NCI-H526 treated with DMSO at 0.1 percent for 48 hours (cell line): ENCODE measurements around the gene MAP7.
A peak's percentile ranks its signal among the peaks of the same experiment; 100 is the strongest.
"Not testable (repeated sequence)": the region's sequence is repeated elsewhere in the genome, so short reads cannot be mapped to it uniquely, and the experiment has no call there.

Experiments used
- DNase-seq: peaks from one replicate; lab custom pipeline; 2025; lab: John Stamatoyannopoulos, UW

MAP7 gene

DNA sequence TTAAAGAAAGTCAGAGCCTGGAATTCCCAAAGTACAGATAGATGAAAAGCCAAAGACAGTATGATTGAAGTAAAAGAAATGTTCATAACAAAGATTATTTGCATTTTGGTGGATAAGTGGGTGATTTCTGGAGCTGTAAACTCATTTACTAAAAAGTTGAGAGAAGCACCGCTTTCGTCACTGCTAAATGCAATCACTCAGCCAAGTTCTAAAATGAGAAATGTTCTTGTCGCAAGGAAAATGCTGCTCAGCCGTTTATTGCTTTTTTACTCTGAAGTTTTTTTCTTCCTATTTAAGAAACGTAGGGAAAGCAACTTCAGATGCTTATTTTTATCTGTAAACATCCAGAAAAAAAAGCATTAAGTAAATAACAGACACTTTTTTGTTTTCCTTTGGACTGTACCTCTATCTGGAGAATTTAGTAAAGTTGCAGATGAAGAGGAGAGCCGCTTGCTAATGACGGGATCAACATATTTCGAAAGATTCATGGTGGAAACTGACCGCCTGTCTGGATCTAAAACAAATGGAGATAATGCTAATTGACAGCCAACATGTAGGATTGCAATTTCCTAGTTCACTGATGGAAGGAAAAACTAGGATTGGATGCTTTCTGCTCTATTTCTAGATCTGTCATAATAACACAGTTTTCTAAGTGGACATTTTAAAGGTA, 166.8 kb downstream of the MAP7 start:
- DNase-seq: no peak

- DNase-seq: no peak
Observed at GRCh38 chr6:136382676-136383252, 167.5 kb downstream of the MAP7 start.

DNA sequence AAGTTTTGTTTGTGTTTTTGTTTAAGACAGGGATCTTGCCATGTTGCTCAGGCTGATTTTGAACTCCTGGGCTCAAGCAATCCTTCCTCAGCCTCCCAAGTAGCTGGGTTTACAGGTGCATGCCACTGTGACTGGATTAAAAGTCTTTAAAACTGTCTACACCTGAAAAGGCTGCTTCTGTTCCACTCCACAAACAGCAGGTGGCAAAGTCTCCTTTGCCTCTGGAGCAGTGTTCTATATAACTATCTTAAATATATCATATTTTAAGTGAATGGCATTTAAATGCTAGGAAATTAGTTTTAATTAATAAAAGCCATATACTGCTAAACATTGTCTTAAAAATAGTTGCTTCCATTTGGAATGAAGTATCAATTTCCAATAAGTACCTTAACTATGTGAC, 171.3 kb downstream of the MAP7 start:
- DNase-seq: no peak

DNA sequence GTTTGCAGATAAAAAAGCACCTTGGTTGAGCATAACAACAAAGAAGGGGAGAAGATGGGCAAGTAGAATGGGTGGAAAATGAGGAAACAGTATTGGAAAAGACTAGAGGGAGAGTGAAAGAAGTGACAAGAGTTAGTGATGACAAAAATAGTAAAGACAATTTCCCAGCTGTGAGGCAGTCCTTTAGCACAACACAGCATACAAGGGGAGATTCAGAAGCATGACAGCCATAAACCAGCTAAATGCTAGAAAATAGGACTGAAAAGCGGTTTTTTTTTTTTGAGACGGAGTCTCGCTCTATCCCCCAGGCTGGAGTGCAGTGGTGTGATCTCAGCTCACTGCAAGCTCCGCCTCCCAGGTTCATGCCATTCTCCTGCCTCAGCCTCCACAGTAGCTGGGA, 174.4 kb downstream of the MAP7 start:
- not testable (repeated sequence) for DNase-seq

GRCh38 chr6:136371959-136372358, 178.3 kb downstream of the MAP7 start:
- DNase-seq: no peak

- no peak for DNase-seq
Observed at GRCh38 chr6:136370988-136371728, 179.1 kb downstream of the MAP7 start.

DNA sequence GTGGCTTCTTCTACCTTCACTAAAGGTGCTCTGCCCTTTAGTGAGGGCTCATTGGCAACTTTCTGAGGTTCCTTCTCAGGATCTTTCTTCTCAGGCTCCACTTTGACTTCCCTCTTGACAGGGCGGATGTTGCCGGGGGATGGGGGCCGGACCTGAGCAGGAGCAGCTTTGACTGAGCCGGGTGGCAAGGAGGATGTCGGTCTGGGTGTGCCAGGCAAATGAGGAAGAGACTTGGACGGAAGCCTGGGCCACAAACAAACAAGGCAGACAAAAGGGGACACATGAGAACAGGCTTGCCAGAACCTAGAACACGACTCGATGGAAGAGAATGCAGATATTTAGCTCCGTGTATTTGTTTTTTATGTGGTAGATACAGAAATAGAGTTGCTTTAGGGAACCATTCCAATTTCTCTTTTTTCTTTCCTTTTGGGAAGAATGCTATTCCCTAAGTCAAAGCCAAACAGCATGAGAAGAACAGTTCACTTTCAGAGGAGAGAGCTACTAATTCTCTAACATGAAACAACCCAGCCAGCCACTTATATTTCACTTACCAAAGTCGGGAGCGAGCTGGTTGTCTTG, 184.4 kb downstream of the MAP7 start:
- no peak for DNase-seq

GRCh38 chr6:136362421-136363356, 187.5 kb downstream of the MAP7 start:
- no peak for DNase-seq

- DNase-seq: no peak
Observed at GRCh38 chr6:136361787-136362186, 188.4 kb downstream of the MAP7 start.

DNA sequence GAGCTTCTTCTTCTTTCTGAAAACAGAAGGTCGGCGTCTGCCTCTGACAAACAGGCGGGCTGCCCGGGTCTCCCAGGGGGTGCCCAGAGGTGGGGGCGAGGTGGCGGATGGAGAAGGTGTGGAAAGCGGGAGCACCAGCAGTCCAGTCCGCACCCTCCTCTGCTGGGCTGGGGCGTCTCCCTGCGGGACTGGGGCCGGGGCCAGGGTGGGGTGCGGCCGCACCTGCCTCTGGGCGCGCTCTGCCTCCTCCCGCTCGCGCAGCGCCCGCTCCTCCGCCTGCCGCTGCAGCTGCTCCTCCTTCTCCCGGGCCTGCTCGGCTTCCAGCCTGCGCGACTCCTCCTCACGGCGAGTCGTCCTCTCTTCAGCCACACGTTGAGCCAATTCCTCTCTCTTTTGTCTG, 189.4 kb downstream of the MAP7 start:
- DNase-seq: no peak

GRCh38 chr6:136359851-136360250, 190.4 kb downstream of the MAP7 start:
- no peak for DNase-seq

DNA sequence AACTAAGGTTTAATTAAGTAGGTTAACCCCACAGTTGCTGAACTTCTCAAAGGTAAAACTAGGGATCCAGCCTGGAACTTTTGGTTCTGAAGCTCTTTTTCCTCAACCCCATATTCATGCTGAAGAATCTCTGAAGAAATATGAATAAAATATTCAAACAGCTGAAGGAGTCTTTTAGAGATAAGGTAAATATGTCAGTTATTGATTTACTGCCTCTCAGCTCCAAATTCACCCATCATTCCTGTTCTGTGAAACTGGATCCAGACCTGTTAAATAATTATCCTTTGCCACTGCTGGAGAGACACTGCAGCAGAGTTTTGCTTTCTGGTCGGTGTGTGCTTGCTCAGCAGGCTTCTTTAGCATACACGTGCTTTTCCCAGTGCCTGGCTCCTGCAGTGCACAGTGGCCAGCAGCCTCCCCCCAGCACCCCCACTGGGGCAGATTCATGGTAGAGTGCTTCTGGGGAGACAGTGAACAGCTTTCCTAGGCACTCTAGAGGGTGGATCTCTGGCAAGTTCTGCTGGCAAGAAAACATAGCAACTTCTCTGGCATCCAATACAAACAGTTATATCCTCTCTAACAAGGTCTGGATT, 198.6 kb downstream of the MAP7 start:
- DNase-seq: no peak

DNA sequence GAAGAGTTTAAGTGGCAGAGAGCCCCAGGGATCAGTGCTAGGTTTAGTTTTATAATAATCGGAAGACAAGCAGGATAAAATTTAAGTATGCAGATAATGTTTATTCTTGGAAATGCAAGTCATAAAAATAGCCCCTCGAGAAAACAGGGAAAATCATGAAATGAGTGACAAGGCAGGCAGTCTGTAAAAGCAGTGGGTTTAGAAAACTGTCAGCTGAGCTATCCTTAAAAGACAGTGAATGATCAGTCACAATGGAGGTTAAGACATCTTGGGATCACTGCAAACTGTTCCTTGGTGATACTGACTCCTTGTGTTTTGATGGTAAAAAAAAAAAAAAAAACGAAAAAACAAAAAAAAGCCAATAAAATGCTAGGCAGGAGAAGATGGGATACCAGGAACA, 199.3 kb downstream of the MAP7 start:
- no peak for DNase-seq

DNA sequence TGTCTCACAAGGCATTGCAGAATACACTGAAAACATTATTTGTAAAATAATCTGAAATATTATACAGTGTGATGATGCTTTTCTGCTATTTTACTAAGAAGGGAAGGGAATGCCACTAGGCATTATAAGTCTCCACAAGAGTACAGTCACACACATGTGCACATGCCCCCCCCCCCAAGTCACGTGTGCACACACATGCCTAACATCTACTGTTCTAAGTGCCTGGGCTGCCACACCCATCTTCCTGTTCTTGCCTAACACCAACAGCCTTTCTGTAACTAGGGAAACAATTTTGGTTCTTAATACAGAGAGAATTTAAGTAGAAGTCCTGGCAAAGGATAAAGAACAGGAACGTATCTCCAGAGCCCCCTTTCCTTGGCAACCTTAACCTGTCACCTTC, 202.4 kb downstream of the MAP7 start:
- DNase-seq: no peak

- no peak for DNase-seq
Observed at GRCh38 chr6:136345145-136345544, 205.1 kb downstream of the MAP7 start.

DNA sequence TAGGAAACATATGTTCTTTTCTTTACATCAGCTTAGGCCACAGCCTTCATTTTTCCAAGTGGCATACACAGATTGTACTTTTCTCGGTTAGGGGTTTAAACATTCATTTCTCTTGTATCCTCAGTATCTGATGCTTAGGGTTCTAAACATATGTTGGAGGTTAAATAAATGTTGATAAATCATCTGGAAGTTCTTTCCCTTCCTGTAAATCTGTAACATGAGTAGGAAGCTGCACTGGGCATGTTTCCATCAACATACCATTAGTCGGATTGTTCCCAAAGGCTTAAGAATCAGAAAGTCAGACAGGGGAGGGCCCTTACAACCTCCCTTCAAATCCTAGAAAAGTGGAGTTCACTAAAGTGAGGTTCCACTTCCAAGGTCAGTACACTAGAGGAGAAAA, 205.8 kb downstream of the MAP7 start:
- DNase-seq: no peak

GRCh38 chr6:136343700-136344099, 206.5 kb downstream of the MAP7 start:
- peak; percentile 13 for DNase-seq

- no peak for DNase-seq
Observed at GRCh38 chr6:136343275-136343674, 206.9 kb downstream of the MAP7 start.

DNA sequence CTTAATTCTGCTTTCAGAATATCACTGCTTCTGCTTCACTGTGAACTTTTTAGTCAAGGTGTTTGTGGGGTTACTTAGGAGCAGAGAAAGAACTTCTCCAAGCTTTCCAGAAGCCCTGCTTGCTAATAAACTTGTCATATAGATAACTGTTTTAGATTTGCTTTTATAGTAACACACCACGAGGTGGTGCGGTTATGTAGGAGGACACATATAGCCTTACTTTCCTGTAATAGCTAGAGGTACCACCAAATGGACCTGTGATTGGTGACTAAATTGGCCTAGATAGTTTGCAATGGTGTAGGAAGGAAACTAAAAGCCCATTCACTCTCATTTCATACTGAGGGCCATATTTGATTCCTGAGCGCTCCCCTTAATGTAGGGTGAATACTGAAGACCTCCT, 208.3 kb downstream of the MAP7 start:
- DNase-seq: no peak

DNA sequence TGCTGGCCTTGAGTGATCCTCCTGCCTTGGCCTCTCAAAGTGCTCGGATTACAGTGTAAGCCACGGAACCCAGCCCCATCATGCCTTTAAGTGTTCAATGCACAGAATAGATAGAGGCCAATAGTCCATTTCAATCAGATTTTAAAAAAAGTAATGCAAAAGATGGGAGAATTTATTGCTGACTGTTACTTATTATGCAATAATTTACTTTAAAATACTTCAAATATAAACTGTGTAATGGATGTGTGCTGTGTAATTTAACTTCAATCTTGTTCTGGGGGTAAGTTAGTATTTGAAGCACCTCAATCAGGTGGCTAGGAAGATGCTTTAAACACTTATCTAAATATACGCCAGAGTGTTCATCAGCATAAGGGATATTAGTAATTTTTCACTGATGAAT, 208.9 kb downstream of the MAP7 start:
- no peak for DNase-seq

DNA sequence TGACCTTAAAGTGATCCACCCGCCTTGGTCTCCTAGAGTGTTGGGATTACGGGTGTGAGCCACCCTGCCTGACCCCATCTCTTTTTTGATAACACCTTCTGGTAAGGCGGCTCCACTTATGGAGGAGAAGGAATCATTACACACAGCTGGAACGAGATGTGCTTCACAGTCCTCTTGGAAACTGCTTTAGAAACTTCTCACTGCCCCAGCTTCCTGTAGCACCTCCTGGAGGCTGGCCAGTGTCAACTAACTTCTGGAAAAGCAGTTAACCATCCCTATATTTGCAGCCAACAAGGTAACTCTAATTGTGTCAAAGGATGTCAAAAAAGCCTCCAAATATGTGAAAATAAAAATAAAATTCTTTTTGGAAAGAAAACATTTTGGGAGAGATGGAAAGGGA, 211.7 kb downstream of the MAP7 start:
- no peak for DNase-seq

GRCh38 chr6:136337606-136338005, 212.6 kb downstream of the MAP7 start:
- DNase-seq: no peak
